Measurements from ENCODE around the gene KSR1.

DNA sequence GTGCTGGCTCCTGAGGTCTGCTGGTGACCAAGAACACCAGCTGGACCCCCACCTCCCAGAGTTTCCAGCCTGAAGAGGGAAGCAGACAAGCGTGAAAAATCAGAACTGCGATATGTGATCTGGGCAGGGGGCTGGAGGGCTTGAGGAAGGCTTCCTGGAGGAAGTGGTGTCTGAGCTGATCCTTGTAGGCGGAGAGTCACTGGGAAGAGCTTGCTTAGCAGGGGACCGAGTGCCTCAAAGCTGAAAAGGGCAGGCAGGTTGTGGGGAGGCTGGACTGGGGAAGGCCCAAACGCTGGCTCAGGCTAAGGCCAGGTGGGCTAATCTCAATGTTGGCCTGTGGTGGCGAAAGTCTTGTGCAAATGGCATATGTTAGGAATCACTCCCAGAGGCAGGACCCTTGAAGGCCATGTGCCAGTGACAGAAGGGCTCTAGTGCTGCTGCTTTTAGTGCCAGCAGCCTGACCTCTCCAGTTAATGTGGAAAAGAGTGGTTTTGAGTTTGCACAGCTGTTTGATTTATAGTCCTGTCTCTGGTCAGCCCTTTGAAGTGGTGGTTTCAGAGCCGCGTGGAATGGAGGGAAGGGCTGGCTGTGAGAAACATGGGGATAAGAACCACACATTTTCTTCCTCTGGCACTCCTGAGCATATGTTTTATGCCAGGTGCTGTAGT is 89.4 kb downstream of the KSR1 start:
- TF ChIP-seq, protein P1, sequence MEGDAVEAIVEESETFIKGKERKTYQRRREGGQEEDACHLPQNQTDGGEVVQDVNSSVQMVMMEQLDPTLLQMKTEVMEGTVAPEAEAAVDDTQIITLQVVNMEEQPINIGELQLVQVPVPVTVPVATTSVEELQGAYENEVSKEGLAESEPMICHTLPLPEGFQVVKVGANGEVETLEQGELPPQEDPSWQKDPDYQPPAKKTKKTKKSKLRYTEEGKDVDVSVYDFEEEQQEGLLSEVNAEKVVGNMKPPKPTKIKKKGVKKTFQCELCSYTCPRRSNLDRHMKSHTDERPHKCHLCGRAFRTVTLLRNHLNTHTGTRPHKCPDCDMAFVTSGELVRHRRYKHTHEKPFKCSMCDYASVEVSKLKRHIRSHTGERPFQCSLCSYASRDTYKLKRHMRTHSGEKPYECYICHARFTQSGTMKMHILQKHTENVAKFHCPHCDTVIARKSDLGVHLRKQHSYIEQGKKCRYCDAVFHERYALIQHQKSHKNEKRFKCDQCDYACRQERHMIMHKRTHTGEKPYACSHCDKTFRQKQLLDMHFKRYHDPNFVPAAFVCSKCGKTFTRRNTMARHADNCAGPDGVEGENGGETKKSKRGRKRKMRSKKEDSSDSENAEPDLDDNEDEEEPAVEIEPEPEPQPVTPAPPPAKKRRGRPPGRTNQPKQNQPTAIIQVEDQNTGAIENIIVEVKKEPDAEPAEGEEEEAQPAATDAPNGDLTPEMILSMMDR (conservative IDR thresholded peaks at IDR 0.05; ENCODE audit: low read depth, low read length), result no peak
- no peak for TF ChIP-seq POLR2A (IDR thresholded peaks at IDR 0.05; ENCODE audit: low read depth, low read length)
- TF ChIP-seq, protein P2, sequence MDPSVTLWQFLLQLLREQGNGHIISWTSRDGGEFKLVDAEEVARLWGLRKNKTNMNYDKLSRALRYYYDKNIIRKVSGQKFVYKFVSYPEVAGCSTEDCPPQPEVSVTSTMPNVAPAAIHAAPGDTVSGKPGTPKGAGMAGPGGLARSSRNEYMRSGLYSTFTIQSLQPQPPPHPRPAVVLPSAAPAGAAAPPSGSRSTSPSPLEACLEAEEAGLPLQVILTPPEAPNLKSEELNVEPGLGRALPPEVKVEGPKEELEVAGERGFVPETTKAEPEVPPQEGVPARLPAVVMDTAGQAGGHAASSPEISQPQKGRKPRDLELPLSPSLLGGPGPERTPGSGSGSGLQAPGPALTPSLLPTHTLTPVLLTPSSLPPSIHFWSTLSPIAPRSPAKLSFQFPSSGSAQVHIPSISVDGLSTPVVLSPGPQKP (IDR thresholded peaks at IDR 0.05; ENCODE audit: borderline replicate concordance, low read depth, low read length), result no peak
